GM12878 (cell line): Measurements from ENCODE around the gene ALKBH8. TPM values are rescaled to one million over a fixed set of nuclear protein-coding genes. Genes with fewer than 3 reads are reported as not detected.

Experiments used
- ATAC-seq: fragments of 200-7000 bp; cut with Tn5 transposase; 3 replicates; pipeline ENCODE4 v1.9.1; 2020; ENCODE audit warnings: mild to moderate bottlenecking, moderate library complexity
- BruUV-seq: library from RNA; stranded (reverse); fragments of 400-500 nt; replicated peaks from 2 replicates; lab custom pipeline; 2021; lab: Mats Ljungman, UMichigan
- CTCF ChIA-PET: fragments of 300-600 bp; sonication (Branson Sonifier 250); formaldehyde crosslinking; extraction: SDS; loops from one replicate; lab custom pipeline; 2021; ENCODE audit warnings: inconsistent platforms; lab: Yijun Ruan, JAX
- POLR2A ChIA-PET: fragments of 350-600 bp; formaldehyde crosslinking; extraction: SDS; loops from one replicate; lab custom pipeline; 2021; ENCODE audit warnings: inconsistent platforms; lab: Charles Lee
- RAD21 ChIA-PET: fragments of 300-600 bp; sonication (Branson Sonifier 250); formaldehyde crosslinking; loops from one replicate; lab custom pipeline; 2023; ENCODE audit warnings: antibody characterized with exemption; ENCODE audit not compliant: unreplicated experiment; lab: Charles Lee
- SMC1A ChIA-PET: fragments of 300-600 bp; sonication (Branson Sonifier 250); formaldehyde crosslinking; loops from one replicate; lab custom pipeline; 2023; ENCODE audit not compliant: unreplicated experiment, uncharacterized antibody; lab: Charles Lee
- DNase-seq: peaks from one replicate; pipeline ENCODE4 v3.0.0-alpha.2; 2011; ENCODE audit warnings: low read depth, low spot score
- FAIRE-seq: peaks from 3 replicates; lab custom pipeline; 2011; peaks lifted over from hg19 to GRCh38; lab: Jason Lieb, UNC
- H2AFZ ChIP-seq: 2 replicates; pipeline ENCODE4 v1.6.0; 2011; ENCODE audit warnings: low read depth, low read length, control low read depth; ENCODE audit not compliant: control insufficient read depth
- H3K27ac ChIP-seq: 2 replicates; pipeline ENCODE4 v1.5.1; 2011; ENCODE audit warnings: control low read depth; ENCODE audit not compliant: control insufficient read depth, insufficient read depth
- H3K27me3 ChIP-seq, 2 experiments: replicated peaks in 1 of 2; 2 replicates each; pipeline versions ENCODE4 v1.6.0 to v1.6.1; 2011; ENCODE audit warnings: low read length in 1 of 2; ENCODE audit not compliant: control insufficient read depth in 2 of 2, insufficient read depth in 2 of 2
- H3K36me3 ChIP-seq, 2 experiments: 2 replicates each; pipeline ENCODE4 v1.5.1; 2011; ENCODE audit warnings: low read length in 1 of 2; ENCODE audit not compliant: control insufficient read depth in 2 of 2, insufficient read depth in 2 of 2
- H3K4me1 ChIP-seq: 2 replicates; pipeline ENCODE4 v1.6.1; 2011; ENCODE audit warnings: mild to moderate bottlenecking, low read length, moderate library complexity, mixed read lengths; ENCODE audit not compliant: control insufficient read depth, insufficient read depth
- H3K4me2 ChIP-seq: 2 replicates; pipeline ENCODE4 v1.6.0; 2011; ENCODE audit warnings: control low read depth; ENCODE audit not compliant: control insufficient read depth, insufficient read depth
- H3K4me3 ChIP-seq: fragments of 200-600 bp; sonication (generic); 2 replicates; pipeline ENCODE4 v1.5.1; 2016
- H3K79me2 ChIP-seq: 2 replicates; pipeline ENCODE4 v1.6.0; 2011; ENCODE audit warnings: low read length; ENCODE audit not compliant: control insufficient read depth, insufficient read depth
- H3K9ac ChIP-seq: 2 replicates; pipeline ENCODE4 v1.8.0; 2011; ENCODE audit warnings: low read length, control low read depth, mixed read lengths; ENCODE audit not compliant: control insufficient read depth, insufficient read depth
- H3K9me3 ChIP-seq: replicated peaks from 3 replicates; pipeline ENCODE4 v1.5.1; 2011; ENCODE audit warnings: mild to moderate bottlenecking, low read length; ENCODE audit not compliant: control insufficient read depth, insufficient read depth
- H4K20me1 ChIP-seq: 2 replicates; pipeline ENCODE4 v1.6.0; 2011; ENCODE audit not compliant: control insufficient read depth, insufficient read depth
- CBFB ChIP-seq: IDR thresholded peaks from 2 replicates; pipeline ENCODE4 v1.6.1; 2016; ENCODE audit warnings: antibody characterized with exemption, low read depth
- E4F1 ChIP-seq: fragments of 450-650 bp; IDR thresholded peaks from 2 replicates; pipeline ENCODE4 v1.6.1; 2018; ENCODE audit warnings: borderline replicate concordance, mild to moderate bottlenecking; ENCODE audit not compliant: partially characterized antibody
- HDGF ChIP-seq: fragments of 450-650 bp; IDR thresholded peaks from 2 replicates; pipeline ENCODE4 v1.6.1; 2016; ENCODE audit warnings: antibody characterized with exemption
- IRF3 ChIP-seq: fragments of 450-650 bp; IDR thresholded peaks from 2 replicates; pipeline ENCODE4 v1.6.1; 2014; ENCODE audit warnings: mild to moderate bottlenecking
- JUNB ChIP-seq: IDR thresholded peaks from 2 replicates; pipeline ENCODE4 v1.6.1; 2016; ENCODE audit warnings: antibody characterized with exemption, mild to moderate bottlenecking
- SMAD1 ChIP-seq: fragments of 450-650 bp; IDR thresholded peaks from 2 replicates; pipeline ENCODE4 v1.6.1; 2018; ENCODE audit warnings: mild to moderate bottlenecking, low read depth; ENCODE audit not compliant: partially characterized antibody
- SREBF2 ChIP-seq: IDR thresholded peaks from 2 replicates; pipeline ENCODE4 v1.6.1; 2012; ENCODE audit warnings: mild to moderate bottlenecking, low read length
- YBX1 ChIP-seq: fragments of 450-650 bp; IDR thresholded peaks from 2 replicates; pipeline ENCODE4 v1.6.1; 2016; ENCODE audit warnings: antibody characterized with exemption
- ZNF687 ChIP-seq: fragments of 450-650 bp; IDR thresholded peaks from 2 replicates; pipeline ENCODE4 v1.6.1; 2017; ENCODE audit warnings: mild to moderate bottlenecking, moderate library complexity
- ZZZ3 ChIP-seq: IDR thresholded peaks from 2 replicates; pipeline ENCODE4 v1.6.1; 2011; ENCODE audit warnings: low read depth; ENCODE audit not compliant: control insufficient read depth, insufficient read length
- WGBS: methylation state at CpG from one replicate; pipeline ENCODE4 v1.1.6; 2016; ENCODE audit warnings: low lambda C conversion rate; ENCODE audit not compliant: insufficient replicate concordance, insufficient coverage; ENCODE audit errors: missing lambda C conversion rate; 5-methylcytosine and 5-hydroxymethylcytosine counted together
- in situ Hi-C: fragments of 300-500 bp; cut with MboI; formaldehyde crosslinking; loops from 9 replicates; pipeline ENCODE4 v1.14.3; 2018; ENCODE audit warnings: mixed read lengths
- intact Hi-C: fragments of 100-400 bp; cut with micrococcal nuclease; formaldehyde crosslinking; loops from one replicate; pipeline ENCODE4 v1.14.2; 2022; ENCODE audit not compliant: unreplicated experiment
- polyA plus RNA-seq, 11 experiments: library from polyadenylated mRNA; depleted of rRNA in 4 of 11; unstranded in 6 of 11; stranded (reverse) in 5 of 11; fragments of >200 nt; fragmentation: Nextera tagmentation in 4 of 11; fragmentation: Illumina TruSeq in 1 of 11; extraction: Ambion mirVana in 4 of 11; extraction: Trizol in 1 of 11; gene quantifications; 1 replicate in 1 of 11; 2 replicates in 10 of 11; pipeline versions ENCODE4 v1.2.1 to v1.2.3, GENCODE V29; 2011 to 2016; ENCODE audit warnings: inconsistent platforms in 2 of 11, missing spikeins in 2 of 11, low read depth in 1 of 11
- total RNA-seq, 4 experiments: library from RNA; depleted of rRNA in 3 of 4; stranded (reverse); fragments of >200 nt in 3 of 4; fragmentation: Illumina TruSeq in 1 of 4; extraction: Trizol in 1 of 4; gene quantifications; 2 replicates each; pipeline versions ENCODE4 v1.2.1 to v1.2.3, GENCODE V29; 2013 to 2021
- TF ChIP-seq, protein P1 (sequence below): fragments of 450-650 bp; formaldehyde crosslinking; IDR thresholded peaks from 2 replicates; pipeline ENCODE4 v1.4.0; 2022; ENCODE audit warnings: mild to moderate bottlenecking, moderate library complexity
- TF ChIP-seq, protein P2 (sequence below): IDR thresholded peaks from 2 replicates; pipeline ENCODE4 v1.6.1; 2011; ENCODE audit warnings: mild to moderate bottlenecking, low read depth, low read length, moderate library complexity; ENCODE audit not compliant: insufficient replicate concordance

The ALKBH8 gene
- total and polyA plus RNA-seq, 10 of the 15 experiments (the other 5 are each of a cell fraction or from before 2014, with no cell fraction given), result 4.6 to 13.1 (median 9.5) TPM

- Histone ChIP-seq H3K79me2 (no peaks in the 10 kb centered on the region), H3K9ac (no peak overlapping the region), H3K36me3 (peaks cover 2% of the 10 kb centered on the region in 2 experiments; a peak in 3 of 4 replicates), H3K4me2 (no peak overlapping the region), H2AFZ (no peak overlapping the region), H3K4me3 (no peak overlapping the region), H3K9me3 (no peaks in the 10 kb centered on the region), H3K4me1 (no peaks in the 10 kb centered on the region), H4K20me1 (no peaks in the 10 kb centered on the region), H3K27ac (no peak overlapping the region), H3K27me3 (no peaks in the 10 kb centered on the region)
- FAIRE-seq (no peak), DNase-seq (no peak), ATAC-seq (no peak)
- POLR2A ChIA-PET, result no interaction called here
- RAD21 ChIA-PET, result interaction anchor here (1.0 to 4.3 kb wide), 5 partner anchors 9 to 221 kb away, joined by 3 to 33 read pairs (median 7); no protein-coding TSS in a partner anchor
- intact Hi-C loops (loop anchor here (1.0 kb wide), 1 partner anchor 139 kb away; no protein-coding TSS in a partner anchor), in situ Hi-C loops (no loop called here)
- SMC1A ChIA-PET, result interaction anchor here (0.5 to 9.9 kb wide), 13 partner anchors 10 to 614 kb away, joined by 3 to 115 read pairs (median 4); partner anchors contain the start of gene ALKBH8
- CTCF ChIA-PET, result interaction anchor here (0.9 to 11.0 kb wide), 13 partner anchors 10 to 222 kb away, joined by 3 to 311 read pairs (median 5); partner anchors contain the start of gene ALKBH8
- BruUV-seq, result no TSS peak
- 98% methylated on average over 2 of the region's 2 CpGs for WGBS
- TF ChIP-seq, protein P1, sequence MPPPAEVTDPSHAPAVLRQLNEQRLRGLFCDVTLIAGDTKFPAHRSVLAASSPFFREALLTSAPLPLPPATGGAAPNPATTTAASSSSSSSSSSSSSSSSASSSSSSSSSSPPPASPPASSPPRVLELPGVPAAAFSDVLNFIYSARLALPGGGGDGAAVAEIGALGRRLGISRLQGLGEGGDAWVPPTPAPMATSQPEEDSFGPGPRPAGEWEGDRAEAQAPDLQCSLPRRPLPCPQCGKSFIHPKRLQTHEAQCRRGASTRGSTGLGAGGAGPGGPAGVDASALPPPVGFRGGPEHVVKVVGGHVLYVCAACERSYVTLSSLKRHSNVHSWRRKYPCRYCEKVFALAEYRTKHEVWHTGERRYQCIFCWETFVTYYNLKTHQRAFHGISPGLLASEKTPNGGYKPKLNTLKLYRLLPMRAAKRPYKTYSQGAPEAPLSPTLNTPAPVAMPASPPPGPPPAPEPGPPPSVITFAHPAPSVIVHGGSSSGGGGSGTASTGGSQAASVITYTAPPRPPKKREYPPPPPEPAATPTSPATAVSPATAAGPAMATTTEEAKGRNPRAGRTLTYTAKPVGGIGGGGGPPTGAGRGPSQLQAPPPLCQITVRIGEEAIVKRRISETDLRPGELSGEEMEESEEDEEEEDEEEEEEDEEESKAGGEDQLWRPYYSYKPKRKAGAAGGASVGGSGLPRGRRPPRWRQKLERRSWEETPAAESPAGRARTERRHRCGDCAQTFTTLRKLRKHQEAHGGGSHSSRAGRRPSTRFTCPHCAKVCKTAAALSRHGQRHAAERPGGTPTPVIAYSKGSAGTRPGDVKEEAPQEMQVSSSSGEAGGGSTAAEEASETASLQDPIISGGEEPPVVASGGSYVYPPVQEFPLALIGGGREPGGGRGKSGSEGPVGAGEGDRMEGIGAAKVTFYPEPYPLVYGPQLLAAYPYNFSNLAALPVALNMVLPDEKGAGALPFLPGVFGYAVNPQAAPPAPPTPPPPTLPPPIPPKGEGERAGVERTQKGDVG (CRISPR knock-in tag), result no peak
- no peak for TF ChIP-seq ZZZ3
- no peak for TF ChIP-seq ZNF687
- no peak for TF ChIP-seq SMAD1
- no peak for TF ChIP-seq YBX1
- TF ChIP-seq CBFB, result no peak
- TF ChIP-seq, protein P2, sequence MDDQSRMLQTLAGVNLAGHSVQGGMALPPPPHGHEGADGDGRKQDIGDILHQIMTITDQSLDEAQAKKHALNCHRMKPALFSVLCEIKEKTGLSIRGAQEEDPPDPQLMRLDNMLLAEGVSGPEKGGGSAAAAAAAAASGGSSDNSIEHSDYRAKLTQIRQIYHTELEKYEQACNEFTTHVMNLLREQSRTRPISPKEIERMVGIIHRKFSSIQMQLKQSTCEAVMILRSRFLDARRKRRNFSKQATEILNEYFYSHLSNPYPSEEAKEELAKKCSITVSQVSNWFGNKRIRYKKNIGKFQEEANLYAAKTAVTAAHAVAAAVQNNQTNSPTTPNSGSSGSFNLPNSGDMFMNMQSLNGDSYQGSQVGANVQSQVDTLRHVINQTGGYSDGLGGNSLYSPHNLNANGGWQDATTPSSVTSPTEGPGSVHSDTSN, result no peak
- no peak for TF ChIP-seq SREBF2
- TF ChIP-seq IRF3, result no peak
- no peak for TF ChIP-seq HDGF
- TF ChIP-seq JUNB, result no peak
- no peak for TF ChIP-seq E4F1
Measured at GRCh38 chr11:107549954-107550285, 15.6 kb downstream of the ALKBH8 start.
